Muscle of back (tissue), 11 donors: ENCODE measurements around the gene GNPAT. TPM values are rescaled to one million over a fixed set of nuclear protein-coding genes. Genes with fewer than 3 reads are reported as not detected.
"Not testable (repeated sequence)": the region's sequence is repeated elsewhere in the genome, so short reads cannot be mapped to it uniquely, and the experiment has no call there.

Source experiments
- DNase-seq, 3 donors: peaks; one replicate each; pipeline versions ENCODE4 v3.0.0 to v3.0.0-alpha.2; 2013
- polyA plus RNA-seq, 10 donors: library from polyadenylated mRNA; unstranded; fragments of 120-200 nt; gene quantifications; one replicate each; pipeline ENCODE4 v1.2.1, GENCODE V29; 2013; ENCODE audit not compliant: insufficient read length in 10 of 10

Gene GNPAT
- polyA plus RNA-seq, 10 donors = 47.0 to 75.0 (median 63.9) TPM

GRCh38 chr1:231211005-231211857, 29.8 kb upstream of the GNPAT start:
- DNase-seq = peak; percentile 56 to 83 (median 71)

DNA sequence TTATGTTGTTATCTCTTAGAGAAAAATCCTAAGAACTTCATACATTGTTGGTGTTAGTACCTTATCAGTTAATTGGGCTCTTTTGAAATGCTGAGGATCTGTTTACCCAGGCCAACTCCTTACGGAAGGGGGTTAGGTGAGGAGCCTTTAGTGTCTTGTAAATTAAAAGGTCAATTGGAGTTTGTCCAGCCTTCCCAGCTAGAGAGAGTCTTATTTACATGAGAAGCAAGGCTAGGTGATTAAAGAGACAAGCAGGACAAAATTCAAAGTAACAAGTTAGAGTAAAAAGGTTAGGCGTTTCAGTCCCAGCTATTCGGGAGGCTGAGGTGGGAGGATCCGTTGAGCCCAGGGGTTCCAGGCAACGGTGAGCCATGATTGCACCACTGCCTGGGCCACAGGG, 28.7 kb upstream of the GNPAT start:
- DNase-seq = not testable (repeated sequence)

- DNase-seq = no peak
Observed at GRCh38 chr1:231213831-231214573, 27.0 kb upstream of the GNPAT start.

DNA sequence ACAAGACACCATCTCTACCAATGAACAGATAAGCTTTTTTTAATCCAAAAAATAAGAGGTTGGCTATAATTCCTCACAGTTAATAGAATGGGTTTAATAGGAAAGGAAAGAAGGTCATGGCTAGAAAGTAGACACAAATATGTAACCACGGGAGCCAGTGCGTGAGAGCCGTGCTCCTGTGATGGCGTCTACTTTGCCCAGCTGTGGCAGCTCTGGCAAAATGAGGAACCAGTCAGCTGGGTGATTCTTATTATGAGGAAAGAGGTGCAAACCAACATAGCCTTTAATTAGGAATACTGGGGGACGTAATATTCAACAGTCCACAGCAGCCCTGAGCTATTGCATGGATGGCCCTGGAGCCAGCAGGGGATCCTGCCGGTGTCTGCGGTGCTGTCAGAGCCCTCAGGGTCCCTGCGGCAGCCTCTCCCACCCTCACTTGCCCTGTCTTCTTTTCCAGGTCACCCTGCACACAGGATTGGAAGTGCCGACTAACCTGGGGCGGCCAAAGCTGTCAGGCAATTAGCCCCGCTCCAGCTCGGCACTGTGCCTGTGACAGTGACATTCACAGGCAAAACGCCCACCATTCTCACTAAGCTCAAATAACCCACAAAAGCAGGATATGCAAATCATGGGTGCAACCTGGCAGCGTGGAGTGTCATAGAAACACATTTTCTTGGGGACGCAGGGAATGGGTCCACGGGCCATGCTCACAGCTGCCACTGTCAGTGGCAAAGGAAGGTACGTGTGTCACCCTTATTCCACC, 25.9 kb upstream of the GNPAT start:
- DNase-seq = no peak

- DNase-seq = no peak
Observed at GRCh38 chr1:231215681-231216385, 25.2 kb upstream of the GNPAT start.

DNA sequence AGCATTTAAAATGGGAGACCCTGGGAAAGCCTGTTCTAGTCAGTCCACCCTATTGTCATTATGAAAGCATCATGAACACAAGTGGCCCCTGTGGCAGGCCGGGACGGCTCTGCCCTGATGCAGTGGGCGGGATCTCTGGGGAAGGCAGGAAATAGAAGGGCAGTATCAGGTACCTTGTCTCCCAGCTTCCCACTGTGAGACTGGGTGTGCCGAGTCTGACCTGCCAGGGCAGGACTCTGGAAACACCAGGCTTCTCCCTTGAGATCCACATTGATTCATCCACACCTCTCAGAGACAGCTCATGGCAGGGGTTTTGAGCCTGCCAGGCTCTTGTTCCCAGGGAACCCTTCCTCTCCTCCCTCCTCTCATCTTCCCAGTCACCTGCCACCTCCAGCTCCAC, 24.5 kb upstream of the GNPAT start:
- DNase-seq = no peak

DNA sequence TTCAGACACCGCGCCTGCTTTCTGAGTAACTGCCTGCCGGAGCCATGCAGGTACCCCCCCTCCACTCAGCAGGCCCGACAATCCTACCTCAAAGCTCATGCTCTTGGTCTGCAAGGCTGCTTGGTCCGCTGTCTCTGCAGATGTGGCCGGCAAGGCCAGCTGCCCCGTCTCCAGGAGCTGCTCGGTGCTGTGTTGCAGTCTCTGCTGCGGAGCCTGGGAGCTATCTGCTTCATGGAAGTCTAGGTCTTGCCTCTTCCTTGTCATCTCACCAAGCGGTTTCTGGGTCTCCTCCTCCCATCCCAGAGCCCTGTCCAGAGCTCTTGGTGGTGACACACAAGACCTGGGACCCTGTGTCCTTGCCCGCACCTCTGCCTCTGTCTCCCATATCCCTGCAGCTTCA, 24.0 kb upstream of the GNPAT start:
- DNase-seq = no peak

GRCh38 chr1:231218078-231218477, 22.9 kb upstream of the GNPAT start:
- DNase-seq = no peak

DNA sequence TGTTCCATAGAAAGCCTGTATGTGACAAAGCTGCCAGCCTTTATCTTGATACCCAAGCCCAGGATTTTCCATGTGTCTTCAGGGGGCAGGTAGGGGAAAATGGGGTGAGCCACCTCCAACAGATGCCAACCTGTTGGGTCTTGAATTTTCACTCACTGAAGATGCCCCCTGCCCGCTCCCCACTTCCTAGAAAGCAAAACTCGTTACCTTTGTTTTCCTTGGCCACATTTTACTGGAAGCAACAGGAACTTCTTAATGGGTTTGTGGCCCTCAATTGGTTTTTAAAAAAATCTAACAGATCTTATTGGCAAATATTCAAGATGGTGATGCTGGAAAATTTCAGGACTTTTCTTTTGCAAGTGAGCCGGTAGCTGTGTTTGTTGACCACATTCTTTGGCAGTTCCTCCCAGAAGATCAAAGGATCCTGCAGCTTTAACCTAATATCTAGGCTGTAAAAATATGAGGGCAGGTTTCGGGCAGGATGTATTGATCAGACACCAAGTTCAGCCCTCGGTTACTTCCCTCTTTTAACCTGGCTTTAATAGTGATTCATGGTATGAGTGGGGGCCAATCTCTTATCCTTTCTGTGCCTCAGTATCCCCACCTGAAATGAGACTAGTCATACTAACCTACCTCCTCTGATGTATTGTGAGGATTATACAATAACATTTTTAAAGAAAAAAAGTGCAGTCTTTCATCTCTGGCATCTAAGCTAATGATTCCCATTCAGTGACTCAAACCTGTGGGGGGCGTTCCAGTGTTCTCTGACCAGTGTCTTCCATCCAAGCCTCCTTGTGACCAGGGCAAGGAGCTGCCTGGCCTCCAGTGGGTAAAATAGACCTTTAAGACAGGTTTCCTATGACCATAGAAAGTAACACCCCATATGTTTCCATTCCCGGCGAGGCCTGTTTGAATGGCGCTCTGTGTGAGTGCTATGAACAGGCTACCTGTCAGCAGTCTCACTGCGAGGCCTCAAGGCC, 21.3 kb upstream of the GNPAT start:
- no peak for DNase-seq

- DNase-seq = no peak
Observed at GRCh38 chr1:231220801-231221200, 20.2 kb upstream of the GNPAT start.

DNA sequence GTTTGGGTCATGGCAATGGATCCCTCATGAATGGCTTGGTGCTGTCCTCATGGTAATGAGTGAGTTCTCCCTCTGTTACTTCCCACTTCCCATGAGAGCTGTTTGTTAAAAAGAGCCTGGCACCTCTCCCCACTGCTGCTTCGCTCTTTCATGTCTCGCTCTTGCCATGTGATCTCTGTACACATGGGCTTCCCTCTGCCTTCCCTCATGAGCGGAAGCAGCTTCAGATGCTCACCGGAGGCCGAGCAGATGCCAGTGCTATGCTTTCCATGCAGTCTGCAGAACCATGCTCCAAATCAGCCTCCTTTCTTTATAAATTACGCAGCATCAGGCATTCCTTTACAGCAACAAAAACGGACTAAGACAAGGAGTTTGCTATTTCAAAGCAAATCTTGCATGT, 14.9 kb upstream of the GNPAT start:
- DNase-seq = no peak

GRCh38 chr1:231231511-231231910, 9.5 kb upstream of the GNPAT start:
- no peak for DNase-seq

- DNase-seq = no peak
Observed at GRCh38 chr1:231232870-231233734, 7.9 kb upstream of the GNPAT start.

DNA sequence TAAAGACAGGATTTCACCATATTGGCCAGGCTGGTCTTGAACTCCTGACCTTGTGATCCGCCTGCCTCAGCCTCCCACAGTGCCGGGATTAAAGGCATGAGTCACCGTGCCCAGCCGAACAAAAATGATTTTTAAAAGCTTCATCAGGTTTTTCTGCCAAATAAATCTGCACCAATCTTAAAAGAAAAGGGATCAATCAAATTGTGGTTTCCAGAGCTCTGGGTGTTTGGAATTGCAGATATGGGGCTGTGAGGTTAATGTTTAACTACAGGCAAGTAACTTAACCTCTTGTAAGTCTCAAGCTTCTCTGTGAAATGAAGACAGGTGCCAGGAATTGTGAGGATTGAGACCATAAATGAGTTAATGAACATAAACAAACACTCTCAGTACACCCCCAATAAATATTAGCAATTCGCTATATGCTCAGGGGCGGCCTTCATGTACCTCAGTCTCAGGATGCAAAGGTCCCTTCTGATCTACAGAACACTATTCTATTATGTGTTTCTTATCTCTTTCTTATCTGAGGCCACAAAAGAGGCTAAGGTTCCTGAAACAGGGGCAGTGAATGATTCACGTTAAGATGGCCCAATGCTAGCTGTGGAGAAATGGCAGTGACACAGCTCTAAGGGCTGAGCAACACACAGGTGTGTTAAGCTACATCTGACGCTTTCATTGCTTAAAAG, 7.1 kb upstream of the GNPAT start:
- DNase-seq = no peak

DNA sequence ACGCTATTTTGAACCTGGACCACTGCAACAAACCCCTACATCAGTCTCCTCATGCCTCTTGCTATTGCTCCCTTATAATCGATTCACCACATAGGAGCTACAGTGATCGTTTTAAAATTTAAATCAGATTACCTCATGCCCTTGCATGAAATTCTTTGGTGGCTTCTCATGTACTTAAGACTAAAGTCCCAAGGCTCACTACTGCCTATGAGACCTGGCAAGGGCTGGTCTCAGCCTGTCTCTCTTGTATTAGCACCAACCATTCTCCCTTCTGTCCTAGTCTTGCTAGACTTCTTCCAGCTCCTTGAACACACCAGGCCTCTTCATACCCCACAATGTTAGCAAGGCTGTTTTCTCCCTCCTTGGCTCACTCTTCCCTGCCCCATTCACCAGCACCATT, 6.5 kb upstream of the GNPAT start:
- no peak for DNase-seq

- peak in 2 of 3 donors; percentile 13 to 25 for DNase-seq
Observed at GRCh38 chr1:231235526-231236207, 5.3 kb upstream of the GNPAT start.

GRCh38 chr1:231236208-231236591, 4.8 kb upstream of the GNPAT start:
- peak; percentile 45 to 78 (median 67) for DNase-seq

- DNase-seq = no peak
Observed at GRCh38 chr1:231236938-231237337, 4.1 kb upstream of the GNPAT start.
